ENCODE measurements around the gene LDLRAD4.

Gene LDLRAD4

GRCh38 chr18:13362051-13362450 is 143.5 kb downstream of the LDLRAD4 start:
- DNase-seq: no peak
- H3K9me3 ChIP-seq (ENCODE audit: severe bottlenecking): no peaks in the 10 kb centered on the region
- H3K36me3 ChIP-seq: no peaks in the 10 kb centered on the region
- H3K27ac ChIP-seq: no peak overlapping the region
- TF ChIP-seq CTCF (IDR thresholded peaks at IDR 0.05; ENCODE audit: low read depth, low read length): no peak
- no peak overlapping the region for H3K4me3 ChIP-seq (ENCODE audit: low read depth, low read length)
- H3K27me3 ChIP-seq (ENCODE audit: insufficient read depth, low read depth, severe bottlenecking): no peaks in the 10 kb centered on the region

GRCh38 chr18:13362607-13363006 is 144.0 kb downstream of the LDLRAD4 start:
- Histone ChIP-seq H3K27me3 (ENCODE audit: insufficient read depth, low read depth, severe bottlenecking) (no peaks in the 10 kb centered on the region), H3K36me3 (no peaks in the 10 kb centered on the region)
- no peak for TF ChIP-seq CTCF (IDR thresholded peaks at IDR 0.05; ENCODE audit: low read depth, low read length)

GRCh38 chr18:13363359-13363758 is 144.8 kb downstream of the LDLRAD4 start:
- H3K27ac ChIP-seq: no peak overlapping the region
- no peaks in the 10 kb centered on the region for H3K9me3 ChIP-seq (ENCODE audit: severe bottlenecking)
- no peaks in the 10 kb centered on the region for H3K27me3 ChIP-seq (ENCODE audit: insufficient read depth, low read depth, severe bottlenecking)
- no peak for TF ChIP-seq CTCF (IDR thresholded peaks at IDR 0.05; ENCODE audit: low read depth, low read length)
- no peak overlapping the region for H3K4me3 ChIP-seq (ENCODE audit: low read depth, low read length)
- no peak for DNase-seq
- H3K36me3 ChIP-seq: no peaks in the 10 kb centered on the region

More at GRCh38 chr18:13362607-13363006, 144.0 kb downstream of the LDLRAD4 start:
- no peak for DNase-seq
- no peak overlapping the region for H3K4me3 ChIP-seq (ENCODE audit: low read depth, low read length)
- H3K9me3 ChIP-seq (ENCODE audit: severe bottlenecking): no peaks in the 10 kb centered on the region
- H3K27ac ChIP-seq: no peak overlapping the region

- no peak overlapping the region for H3K27ac ChIP-seq
- H3K36me3 ChIP-seq: no peaks in the 10 kb centered on the region
- H3K27me3 ChIP-seq (ENCODE audit: insufficient read depth, low read depth, severe bottlenecking): no peaks in the 10 kb centered on the region
- no peak overlapping the region for H3K4me3 ChIP-seq (ENCODE audit: low read depth, low read length)
- no peaks in the 10 kb centered on the region for H3K9me3 ChIP-seq (ENCODE audit: severe bottlenecking)
- DNase-seq: no peak
- TF ChIP-seq CTCF (IDR thresholded peaks at IDR 0.05; ENCODE audit: low read depth, low read length): no peak
Measured at GRCh38 chr18:13364721-13365205, 146.2 kb downstream of the LDLRAD4 start.

GRCh38 chr18:13366131-13366530 is 147.6 kb downstream of the LDLRAD4 start:
- no peak for DNase-seq
- TF ChIP-seq CTCF (IDR thresholded peaks at IDR 0.05; ENCODE audit: low read depth, low read length): no peak
- Histone ChIP-seq H3K4me3 (ENCODE audit: low read depth, low read length) (no peak overlapping the region), H3K27ac (no peak overlapping the region), H3K27me3 (ENCODE audit: insufficient read depth, low read depth, severe bottlenecking) (no peaks in the 10 kb centered on the region), H3K9me3 (ENCODE audit: severe bottlenecking) (no peaks in the 10 kb centered on the region), H3K36me3 (no peaks in the 10 kb centered on the region)

GRCh38 chr18:13366541-13366940 is 148.0 kb downstream of the LDLRAD4 start:
- DNase-seq: no peak
- no peak for TF ChIP-seq CTCF (IDR thresholded peaks at IDR 0.05; ENCODE audit: low read depth, low read length)
- Histone ChIP-seq H3K4me3 (ENCODE audit: low read depth, low read length) (no peak overlapping the region), H3K9me3 (ENCODE audit: severe bottlenecking) (no peaks in the 10 kb centered on the region), H3K36me3 (no peaks in the 10 kb centered on the region), H3K27ac (no peak overlapping the region), H3K27me3 (ENCODE audit: insufficient read depth, low read depth, severe bottlenecking) (no peaks in the 10 kb centered on the region)

All from WERI-Rb-1 (cell line).